ENCODE measurements around the gene TUBG2. TPM values are rescaled to one million over a fixed set of nuclear protein-coding genes. Genes with fewer than 3 reads are reported as not detected.
"Not testable (repeated sequence)": the region's sequence is repeated elsewhere in the genome, so short reads cannot be mapped to it uniquely, and the experiment has no call there.

Gene TUBG2
- polyA plus RNA-seq, 1 donor = 37.2 TPM

- DNase-seq = peak; percentile 70
Measured at GRCh38 chr17:42653179-42654124, 5.6 kb upstream of the TUBG2 start.

GRCh38 chr17:42655528-42655927 is 3.6 kb upstream of the TUBG2 start:
- DNase-seq = no peak

- no peak for DNase-seq
Measured at GRCh38 chr17:42657824-42658588, 1.1 kb upstream of the TUBG2 start.

- not testable (repeated sequence) for DNase-seq
Measured at GRCh38 chr17:42659932-42660274, 819 bp downstream of the TUBG2 start.

- DNase-seq = no peak
Measured at GRCh38 chr17:42660692-42661345, 1.7 kb downstream of the TUBG2 start.

GRCh38 chr17:42665581-42666001 is 6.5 kb downstream of the TUBG2 start:
- DNase-seq = no peak

GRCh38 chr17:42666126-42666525 is 7.0 kb downstream of the TUBG2 start:
- DNase-seq = not testable (repeated sequence)

GRCh38 chr17:42667088-42667951 is 8.2 kb downstream of the TUBG2 start:
- no peak for DNase-seq

- no peak for DNase-seq
Measured at GRCh38 chr17:42669705-42669976, 10.6 kb downstream of the TUBG2 start.

- DNase-seq = no peak
Measured at GRCh38 chr17:42669977-42670788, 11.1 kb downstream of the TUBG2 start.

GRCh38 chr17:42670789-42671657 is 11.9 kb downstream of the TUBG2 start:
- DNase-seq = no peak

GRCh38 chr17:42672038-42672437 is 13.0 kb downstream of the TUBG2 start:
- no peak for DNase-seq

GRCh38 chr17:42673266-42673884 is 14.3 kb downstream of the TUBG2 start:
- DNase-seq = no peak

- no peak for DNase-seq
Measured at GRCh38 chr17:42673885-42674754, 15.0 kb downstream of the TUBG2 start.

GRCh38 chr17:42674755-42675347 is 15.8 kb downstream of the TUBG2 start:
- no peak for DNase-seq

- no peak for DNase-seq
Measured at GRCh38 chr17:42675348-42675964, 16.4 kb downstream of the TUBG2 start.

GRCh38 chr17:42675965-42676423 is 16.9 kb downstream of the TUBG2 start:
- no peak for DNase-seq
